Measurements from ENCODE around the gene C12orf76.

DNA sequence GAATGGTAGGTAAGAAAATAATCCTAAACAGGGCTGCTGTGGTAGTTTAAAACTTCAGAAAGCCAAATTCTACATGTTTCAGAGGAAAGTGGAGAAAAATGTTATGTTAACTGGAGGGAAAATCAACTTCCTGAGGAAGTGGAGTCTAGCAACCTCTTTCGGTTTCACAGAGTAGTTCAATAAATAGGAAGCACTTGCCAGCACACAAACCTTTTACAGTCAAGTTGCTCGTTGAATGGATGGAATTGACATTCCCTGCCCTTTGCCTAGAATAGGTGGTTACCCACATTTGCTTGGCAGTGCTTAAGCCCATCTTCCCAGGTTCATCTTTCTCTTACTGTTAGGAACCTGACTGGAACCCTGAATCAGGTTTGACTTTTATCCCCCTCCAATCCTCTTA lies 33.2 kb downstream of the C12orf76 start:
- TF ChIP-seq, protein P1, sequence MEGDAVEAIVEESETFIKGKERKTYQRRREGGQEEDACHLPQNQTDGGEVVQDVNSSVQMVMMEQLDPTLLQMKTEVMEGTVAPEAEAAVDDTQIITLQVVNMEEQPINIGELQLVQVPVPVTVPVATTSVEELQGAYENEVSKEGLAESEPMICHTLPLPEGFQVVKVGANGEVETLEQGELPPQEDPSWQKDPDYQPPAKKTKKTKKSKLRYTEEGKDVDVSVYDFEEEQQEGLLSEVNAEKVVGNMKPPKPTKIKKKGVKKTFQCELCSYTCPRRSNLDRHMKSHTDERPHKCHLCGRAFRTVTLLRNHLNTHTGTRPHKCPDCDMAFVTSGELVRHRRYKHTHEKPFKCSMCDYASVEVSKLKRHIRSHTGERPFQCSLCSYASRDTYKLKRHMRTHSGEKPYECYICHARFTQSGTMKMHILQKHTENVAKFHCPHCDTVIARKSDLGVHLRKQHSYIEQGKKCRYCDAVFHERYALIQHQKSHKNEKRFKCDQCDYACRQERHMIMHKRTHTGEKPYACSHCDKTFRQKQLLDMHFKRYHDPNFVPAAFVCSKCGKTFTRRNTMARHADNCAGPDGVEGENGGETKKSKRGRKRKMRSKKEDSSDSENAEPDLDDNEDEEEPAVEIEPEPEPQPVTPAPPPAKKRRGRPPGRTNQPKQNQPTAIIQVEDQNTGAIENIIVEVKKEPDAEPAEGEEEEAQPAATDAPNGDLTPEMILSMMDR (IDR thresholded peaks at IDR 0.05 in 4 of 5, conservative IDR thresholded peaks at IDR 0.05 in 1 of 5): no peak
- no peak for TF ChIP-seq POLR2A (IDR thresholded peaks at IDR 0.05)
